ENCODE results near the gene HOXC10.

Gene HOXC10

DNA sequence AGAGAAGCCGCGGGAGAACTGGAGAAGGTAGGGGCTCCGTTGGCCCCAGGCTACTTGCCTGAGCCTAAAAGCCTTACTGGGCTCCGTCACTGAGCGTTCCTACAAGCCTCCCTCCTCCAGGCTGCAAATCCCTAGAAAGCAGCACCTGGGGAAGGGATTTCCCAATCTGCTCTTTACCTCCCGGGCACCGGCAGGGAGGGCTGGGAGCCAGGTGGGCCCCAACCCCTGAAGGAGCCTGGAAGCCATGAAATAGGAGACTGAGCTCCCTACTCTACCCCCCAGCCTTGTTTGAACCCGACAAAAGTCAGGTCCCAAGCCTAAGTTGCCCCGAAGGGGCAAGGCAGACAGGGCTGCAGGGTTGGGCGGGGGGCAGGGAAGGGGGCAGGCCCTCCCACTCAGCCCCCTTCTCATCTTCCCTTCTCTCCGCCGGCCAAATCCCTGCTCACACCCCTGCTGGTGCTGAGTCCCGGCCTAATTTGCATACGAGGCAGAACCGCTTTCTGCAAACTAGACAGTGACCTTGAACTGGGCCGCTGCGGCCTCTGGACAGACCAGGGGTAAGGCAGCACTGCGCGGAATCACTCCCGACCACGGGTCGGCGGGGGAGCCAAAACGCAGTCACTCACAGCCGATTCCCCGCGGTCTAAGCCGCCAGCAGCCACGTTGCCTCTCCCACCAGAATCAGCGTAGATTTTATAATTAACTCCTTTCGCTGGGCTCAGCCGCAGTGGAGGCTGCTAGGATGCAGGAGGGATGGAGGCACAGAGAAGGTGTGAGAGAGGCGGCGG lies 34.0 kb upstream of the HOXC10 start:
- DNase-seq (ENCODE audit: low read depth) = no peak

DNA sequence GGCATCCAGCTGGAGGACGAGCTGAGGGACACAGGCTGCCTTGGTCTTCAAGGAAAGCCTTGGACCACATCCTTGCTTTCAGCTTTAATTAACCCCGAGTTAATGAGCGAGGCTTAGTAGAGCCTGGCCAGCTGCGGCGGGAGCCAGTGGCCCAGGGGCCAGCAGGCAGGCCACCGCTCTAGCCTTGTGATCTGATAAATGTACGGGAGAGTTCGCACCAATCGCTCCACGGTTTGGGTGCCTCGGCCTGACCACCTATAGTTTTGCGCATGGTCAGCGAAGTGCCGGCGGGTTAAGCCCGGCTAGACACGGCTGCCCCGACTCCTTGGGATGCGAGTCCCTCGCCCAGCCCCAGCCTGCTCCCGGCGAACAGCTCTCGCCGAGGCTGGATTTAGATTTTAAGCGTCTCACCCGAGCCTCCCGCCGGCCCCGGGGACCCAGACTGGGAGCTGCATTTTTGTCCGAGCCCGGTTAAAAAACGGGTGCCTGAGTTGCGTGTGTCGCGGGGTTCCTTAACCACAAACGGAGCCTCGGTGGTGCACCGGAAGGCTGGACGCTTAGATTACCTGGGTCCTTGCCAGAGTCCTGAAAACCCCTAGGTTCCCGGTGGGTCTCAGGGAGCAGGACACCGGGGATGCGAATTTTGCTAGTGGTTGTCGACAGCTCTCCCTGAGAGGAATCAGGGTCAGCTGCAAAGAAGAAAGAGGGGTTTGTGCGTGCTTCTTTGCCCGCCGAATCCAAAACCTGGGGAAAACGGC lies 33.2 kb upstream of the HOXC10 start:
- no peak for DNase-seq (ENCODE audit: low read depth)

DNA sequence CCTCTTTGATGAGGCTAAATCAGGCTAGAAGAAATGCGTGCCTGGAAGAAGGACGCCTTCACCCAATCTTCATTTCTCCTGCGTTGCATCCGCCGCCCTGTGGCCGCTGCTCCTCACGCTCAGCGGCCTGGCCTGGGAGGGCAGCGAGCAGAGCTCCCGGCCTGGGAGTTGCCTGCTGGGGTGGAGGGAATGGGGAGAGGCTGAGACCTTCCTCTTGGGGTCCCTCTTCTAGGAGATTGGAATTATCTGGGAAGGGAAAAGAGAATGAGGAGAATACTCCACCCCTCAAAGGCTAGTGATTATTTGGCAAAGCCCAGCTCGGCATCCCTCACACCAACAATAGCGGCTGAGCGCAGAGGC lies 32.6 kb upstream of the HOXC10 start:
- peak; percentile 8 for DNase-seq (ENCODE audit: low read depth)

DNA sequence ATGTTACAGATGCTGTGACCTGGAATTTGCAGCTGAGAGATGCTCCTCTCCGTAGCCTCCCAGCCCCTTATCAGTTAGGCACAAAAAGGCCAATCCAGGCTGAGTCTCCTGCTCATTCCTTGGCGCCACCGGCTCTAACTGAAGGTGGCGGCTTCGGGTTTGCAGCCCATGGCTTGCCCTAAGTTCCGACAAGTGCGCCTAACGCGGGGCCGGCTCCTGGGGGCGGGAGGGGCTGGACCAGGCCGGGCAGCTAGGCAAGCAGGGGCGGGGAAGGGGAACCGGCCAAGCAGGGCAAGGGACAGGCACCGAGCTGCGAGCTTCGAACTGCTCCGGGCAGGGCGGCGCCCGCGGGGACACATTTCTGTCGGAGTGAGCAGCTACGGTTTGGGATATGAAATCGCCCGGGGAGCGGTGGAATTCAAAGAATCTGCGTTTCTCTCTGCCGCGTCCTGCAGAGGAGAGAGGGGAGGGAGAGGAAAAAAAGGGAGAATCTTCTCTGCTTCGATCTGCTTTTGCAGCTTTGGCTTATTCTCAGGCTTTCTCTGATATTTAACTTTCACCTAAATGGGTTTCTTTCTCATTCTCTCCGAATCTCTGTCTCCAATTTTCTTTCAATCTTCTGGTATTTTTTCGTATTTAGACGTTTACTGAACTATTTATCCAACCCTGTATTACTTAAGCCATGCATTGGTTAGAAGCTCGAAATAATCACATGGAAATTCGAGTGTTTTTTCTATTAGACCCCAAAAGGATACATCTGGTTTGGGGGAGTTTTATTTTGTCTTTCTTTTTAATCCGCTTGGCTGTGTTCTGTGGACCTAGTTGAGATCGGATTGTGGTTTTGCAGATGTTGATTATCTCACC lies 31.8 kb upstream of the HOXC10 start:
- no peak for DNase-seq (ENCODE audit: low read depth)

DNA sequence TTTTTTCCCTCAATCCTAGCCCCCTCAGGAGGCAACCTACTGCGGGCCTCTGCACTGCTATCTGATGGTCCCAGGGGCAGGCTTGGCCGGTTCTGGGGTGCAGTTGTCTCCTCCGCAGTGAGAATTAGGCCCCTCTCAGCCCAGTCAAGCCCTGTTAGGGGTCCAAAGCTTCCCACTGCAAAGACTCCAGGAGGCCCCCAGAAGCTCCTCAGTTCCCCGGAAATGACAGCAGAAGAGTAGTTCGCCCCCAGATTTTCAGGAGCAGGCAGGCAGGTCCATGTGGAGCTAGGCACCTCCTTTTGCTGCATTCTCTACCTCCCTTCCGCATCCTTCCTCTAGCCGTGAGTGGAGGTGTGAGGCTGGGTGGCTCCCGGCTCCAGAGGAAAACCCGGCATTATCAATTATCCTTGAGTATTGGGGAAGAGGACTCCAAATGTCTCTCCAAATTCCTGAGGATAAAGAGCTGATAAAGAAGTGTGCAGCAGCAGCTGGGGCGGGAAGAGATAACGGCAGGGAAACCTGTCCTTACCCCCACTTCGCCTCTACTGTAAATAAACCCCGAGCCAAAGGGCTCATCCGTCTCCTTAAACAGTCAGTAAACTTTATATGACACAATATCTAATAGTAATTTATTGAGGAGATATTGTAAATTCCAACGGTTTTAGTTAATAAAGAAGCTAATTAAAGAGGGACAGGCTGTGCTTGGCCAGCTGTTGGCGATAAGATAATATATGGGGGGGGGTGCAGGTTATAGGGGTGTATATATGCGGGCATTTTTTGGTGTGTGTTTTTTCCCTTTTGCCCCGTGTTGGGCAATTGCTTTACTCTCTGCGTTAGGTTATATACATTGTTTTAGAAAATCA lies 30.9 kb upstream of the HOXC10 start:
- DNase-seq (ENCODE audit: low read depth) = no peak

DNA sequence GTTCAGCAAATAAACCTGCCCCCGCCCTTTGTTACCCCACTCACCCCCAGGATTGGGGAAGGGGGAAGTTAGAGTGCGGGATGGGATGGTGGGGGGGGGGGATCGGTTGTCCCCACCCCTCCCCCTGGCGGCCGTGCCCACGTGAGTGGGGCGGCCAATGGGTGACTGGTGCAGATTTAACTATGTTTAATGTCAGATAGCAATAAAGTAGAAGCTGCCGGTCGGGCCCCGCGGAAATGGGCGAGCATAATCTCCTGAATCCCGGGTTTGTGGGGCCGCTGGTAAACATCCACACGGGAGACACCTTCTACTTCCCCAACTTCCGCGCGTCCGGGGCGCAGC lies 30.3 kb upstream of the HOXC10 start, which contains the start of gene HOXC12:
Gene HOXC12, plus strand, starts transcription at position 210 of the 342 bp plus-strand sequence. Its CDS starts 27 bp downstream, at position 237.
- no peak for DNase-seq (ENCODE audit: low read depth)

DNA sequence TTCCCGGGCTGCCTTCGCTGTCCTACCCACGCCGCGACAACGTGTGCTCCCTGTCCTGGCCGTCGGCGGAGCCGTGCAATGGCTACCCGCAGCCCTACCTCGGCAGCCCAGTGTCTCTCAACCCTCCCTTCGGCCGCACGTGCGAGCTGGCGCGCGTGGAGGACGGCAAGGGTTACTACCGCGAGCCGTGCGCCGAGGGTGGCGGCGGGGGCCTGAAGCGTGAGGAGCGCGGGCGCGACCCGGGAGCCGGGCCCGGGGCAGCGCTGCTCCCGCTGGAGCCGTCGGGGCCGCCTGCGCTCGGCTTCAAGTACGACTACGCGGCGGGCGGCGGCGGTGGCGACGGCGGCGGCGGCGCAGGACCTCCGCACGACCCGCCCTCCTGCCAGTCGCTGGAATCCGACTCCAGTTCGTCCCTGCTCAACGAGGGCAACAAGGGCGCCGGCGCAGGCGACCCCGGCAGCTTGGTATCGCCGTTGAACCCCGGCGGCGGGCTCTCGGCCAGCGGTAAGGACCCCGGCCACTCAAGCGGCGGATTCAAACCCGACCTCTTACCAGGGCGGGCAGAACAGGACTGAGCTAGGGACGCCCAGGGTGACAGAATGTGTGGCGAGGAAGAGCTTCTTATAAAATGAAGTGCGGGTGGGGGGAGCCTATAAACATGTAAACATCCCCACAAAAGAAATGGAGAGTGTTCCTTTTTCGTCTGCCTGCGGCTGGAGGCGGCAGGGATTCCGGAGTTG lies 29.7 kb upstream of the HOXC10 start:
- no peak for DNase-seq (ENCODE audit: low read depth)

DNA sequence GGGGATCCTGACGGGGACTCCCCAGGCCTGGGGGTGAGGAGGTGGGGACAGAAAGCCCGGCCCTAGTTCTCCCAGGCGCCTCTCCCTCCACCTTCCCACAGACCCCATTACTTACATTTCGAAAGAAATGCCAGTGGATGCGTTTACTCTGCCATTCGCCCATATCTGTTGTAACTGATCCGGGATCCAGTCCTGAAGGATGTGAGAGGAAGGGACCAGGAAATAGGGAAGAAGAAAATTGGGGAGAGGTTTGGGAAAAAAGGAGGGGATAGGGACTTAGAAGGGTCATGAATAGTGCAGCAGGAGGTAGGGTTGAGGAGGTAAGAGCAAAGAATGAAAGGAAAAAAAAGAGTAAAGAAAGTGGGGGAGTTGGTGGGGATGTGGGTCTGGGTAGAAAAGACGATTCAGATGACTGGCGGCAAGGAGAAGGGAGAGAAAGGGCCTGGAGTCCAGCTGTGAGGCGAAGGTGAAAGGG lies 29.1 kb upstream of the HOXC10 start:
- DNase-seq (ENCODE audit: low read depth) = no peak

DNA sequence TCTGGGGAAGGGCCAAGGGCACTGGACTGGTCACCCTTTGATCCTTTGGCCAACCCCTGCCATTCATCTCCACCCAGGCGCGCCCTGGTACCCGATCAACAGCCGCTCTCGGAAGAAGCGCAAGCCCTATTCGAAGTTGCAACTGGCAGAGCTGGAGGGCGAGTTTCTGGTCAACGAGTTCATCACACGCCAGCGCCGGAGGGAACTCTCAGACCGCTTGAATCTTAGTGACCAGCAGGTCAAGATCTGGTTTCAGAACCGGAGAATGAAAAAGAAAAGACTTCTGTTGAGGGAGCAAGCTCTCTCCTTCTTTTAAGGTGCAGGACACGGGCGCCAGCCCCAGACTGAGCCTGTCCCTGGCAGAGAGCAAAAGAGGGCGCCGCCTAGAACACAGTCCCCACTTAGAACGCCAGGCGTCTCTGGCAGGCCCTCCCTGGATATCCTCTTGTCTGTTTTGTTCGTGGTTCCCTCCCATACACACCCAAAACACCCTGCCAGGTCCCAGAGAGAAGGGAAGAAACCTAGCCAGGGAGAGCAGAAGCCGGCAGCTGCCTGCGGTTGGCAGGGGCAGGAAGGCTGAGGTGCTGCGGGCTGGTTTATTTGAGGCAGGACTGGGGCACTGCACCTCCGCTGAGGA lies 28.6 kb upstream of the HOXC10 start:
- no peak for DNase-seq (ENCODE audit: low read depth)

DNA sequence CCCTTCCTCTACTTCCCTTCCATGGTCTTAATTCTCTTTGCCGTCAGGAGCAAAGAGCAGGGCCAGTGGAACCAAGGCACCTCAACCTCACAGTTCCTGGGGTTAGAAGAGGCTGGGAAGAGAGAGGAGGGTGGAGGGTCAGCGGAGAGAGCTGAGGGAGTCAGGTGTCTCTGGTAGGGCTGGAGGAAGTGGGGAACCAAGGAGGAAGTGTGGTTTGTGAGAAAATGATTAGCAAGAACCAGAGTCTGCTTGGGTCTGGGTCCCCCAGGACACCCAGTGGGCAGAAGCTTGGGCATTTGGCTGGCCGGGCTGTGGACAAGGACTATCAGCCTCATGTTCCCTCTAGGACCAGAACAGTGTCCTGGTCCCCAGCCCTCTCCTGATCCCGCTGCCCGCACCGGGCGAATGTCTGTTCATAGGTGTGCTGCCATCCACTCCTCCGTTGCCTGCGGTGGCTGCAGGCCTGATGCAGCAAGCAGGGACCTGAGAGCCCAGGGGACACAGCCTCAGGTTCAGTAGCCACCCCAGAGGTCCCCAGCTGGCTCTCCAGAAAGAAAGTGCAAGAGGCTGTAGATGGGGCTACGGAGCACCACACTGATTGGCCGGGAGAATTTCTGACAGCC lies 27.9 kb upstream of the HOXC10 start:
- DNase-seq (ENCODE audit: low read depth) = no peak

DNA sequence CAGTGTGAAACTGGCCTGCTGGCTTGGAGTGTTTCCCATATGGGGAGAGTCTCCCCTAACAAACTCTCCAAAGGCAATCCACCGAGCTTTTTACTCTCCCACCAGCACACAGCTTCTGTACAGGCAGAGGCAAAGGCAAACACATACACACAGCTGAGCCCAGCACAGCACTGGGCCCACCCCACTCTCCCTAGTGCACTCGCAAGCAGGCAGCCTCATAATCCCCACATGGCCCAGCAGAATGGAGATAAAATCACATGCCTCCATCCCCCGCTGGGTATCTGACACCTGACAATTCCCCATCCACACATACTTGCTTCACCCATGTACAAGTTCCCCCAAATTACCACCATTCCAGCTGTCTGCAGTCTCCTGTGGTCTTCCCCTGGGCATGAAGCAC lies 26.8 kb upstream of the HOXC10 start:
- no peak for DNase-seq (ENCODE audit: low read depth)

DNA sequence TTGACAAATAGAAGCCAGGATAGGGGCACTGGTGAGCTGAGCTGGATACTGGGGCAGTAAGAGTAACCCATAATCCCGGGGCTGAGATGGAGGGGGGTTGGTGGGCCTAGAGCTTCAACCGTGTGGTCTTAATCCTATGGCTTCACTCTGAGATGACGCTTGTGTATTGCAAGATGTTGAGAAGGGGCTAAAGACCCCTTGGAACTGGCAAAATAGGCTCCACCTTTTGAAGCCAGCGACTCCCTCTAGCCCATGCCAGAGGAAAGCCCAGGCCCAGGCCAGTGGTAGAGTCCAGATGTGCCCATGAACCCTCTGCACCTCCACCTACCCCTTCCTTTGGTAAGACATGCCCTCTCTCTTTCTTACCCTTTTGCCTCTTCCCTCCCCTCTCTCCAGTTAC lies 25.6 kb upstream of the HOXC10 start:
- no peak for DNase-seq (ENCODE audit: low read depth)

DNA sequence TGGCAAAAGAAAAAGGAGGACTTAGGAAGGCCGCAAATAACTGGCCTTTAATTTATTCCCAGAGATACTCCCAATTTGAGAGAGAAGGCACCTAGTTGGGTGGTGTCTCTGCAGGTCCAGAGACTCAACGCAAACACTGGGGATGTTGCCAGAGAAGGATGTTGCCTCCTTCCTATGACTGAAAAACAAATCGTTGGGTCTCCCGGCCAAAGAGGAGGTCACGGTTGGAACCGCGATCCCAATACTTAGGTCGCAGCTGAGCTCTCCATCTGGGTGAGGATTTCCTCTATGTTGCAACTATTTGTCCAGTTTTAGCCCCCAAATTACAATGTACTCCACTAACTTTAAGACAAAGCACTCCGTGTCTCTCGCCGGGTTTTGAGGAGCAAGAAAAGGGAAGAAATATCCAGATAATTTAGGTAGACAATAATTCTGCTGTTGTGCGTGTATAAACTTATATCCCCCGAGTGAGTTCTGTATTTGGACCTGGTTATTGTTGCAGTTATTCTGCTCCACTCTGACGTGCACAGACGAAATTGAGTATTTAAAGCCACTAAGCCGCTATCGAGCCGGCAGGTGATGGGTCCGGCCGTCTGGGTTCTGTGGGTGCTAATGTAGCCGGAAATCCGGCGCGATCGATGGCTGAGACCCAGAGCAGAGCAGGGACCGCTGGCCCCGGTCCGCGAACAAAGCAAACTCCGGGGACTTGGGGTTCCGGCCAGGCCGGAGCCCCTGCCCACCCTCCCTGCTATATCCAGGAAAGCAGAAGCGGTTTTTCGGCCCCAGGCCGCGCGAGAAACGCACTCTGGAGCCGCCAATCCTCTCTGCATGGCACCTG lies 24.5 kb upstream of the HOXC10 start:
- DNase-seq (ENCODE audit: low read depth) = no peak

DNA sequence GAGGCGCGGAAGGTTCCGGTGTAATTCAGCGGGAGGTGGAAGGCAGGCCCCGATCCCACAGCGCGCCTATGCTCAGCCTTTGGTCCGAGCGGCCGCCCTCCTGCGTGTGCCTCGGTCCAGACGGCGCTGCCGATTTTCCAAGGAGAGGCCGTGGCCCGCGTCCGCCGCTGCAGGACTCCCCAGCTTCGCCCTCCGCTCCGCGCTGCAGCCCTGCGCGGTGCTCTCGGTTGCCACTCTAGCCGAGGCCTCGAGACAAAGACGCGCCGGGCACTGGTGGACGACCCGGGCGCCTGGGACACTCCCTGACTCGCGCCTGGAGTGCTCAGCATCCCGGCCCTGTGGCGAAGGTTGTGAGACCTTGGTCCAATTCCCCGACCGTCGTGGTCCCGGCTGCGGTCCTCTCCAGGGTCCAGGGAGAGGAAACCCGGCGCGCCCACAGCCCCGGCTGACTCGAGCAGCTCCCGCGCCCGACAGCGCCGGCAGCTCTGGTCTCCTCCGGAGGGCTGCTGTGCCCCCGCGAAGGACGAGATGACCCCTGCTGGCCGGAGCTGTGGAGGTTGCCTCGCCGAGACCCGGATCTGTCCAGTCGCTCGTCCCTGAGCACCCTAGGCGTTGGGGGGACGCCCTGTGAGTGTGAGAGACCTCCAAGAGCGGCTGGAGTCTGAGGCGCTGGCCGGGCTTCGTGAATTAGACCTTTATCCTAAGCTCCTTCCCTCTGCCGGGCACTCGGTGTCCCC lies 23.8 kb upstream of the HOXC10 start:
- DNase-seq (ENCODE audit: low read depth) = no peak

DNA sequence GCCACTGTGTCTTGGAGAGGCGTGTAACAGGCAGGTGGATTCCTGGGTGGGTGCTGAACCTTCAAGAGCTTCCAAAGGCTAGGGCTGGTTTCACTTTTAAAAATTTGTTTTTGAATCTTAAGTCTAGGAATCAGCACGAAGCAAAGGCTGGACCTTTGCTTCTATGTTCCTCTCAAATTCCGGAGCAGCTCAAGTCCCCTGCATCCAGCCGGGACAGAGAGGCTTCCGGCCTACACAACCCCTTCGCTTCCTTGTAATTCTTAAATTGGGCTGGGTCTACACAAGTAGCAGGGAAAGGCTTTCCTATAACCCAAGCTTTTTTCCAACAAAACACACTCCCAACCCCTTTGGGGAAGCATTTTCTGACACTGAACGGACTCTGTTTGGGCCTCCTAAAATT lies 21.9 kb upstream of the HOXC10 start:
- DNase-seq (ENCODE audit: low read depth) = no peak

DNA sequence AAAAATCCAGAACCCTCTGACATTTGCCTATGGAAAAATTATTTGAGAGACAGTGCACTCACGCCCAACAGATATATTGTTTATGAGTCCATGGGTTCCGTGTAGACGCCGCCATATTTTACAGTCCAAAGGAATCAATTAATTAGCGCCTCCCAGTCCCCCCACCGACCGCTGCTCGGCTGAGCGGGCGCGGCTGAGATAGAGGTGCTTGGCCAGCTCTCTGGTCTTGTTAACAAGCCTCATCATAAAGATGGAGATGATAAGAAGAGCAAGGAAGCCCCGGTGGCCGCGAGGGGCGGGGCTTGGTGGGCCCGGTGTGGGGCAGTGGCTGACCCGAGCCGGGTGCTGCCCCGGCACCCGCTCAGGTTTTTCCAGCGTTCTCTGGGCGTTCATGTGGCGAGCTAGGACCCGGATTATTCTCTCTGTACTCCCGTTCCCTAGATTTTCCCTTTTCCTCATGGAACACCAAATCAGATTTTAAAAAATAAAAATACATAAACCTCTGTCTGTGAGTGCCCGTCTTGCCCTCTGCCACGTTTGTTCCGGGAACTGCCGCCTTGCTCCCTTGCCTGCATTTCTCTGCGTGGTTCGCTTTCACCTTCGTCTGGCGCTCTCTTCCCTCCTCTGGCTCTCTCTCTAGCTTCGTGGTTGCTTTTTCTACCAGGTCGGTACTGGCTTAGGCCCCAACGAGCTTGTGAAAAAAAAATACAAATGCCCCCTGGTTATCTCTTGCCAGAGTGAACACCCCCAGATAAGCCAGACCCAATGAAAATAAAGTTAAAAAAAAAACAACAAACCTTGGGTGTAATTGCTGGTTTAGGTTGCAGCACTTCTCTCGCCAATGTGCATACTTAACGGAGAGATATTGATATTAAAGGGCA lies 21.3 kb upstream of the HOXC10 start:
- DNase-seq (ENCODE audit: low read depth) = no peak

DNA sequence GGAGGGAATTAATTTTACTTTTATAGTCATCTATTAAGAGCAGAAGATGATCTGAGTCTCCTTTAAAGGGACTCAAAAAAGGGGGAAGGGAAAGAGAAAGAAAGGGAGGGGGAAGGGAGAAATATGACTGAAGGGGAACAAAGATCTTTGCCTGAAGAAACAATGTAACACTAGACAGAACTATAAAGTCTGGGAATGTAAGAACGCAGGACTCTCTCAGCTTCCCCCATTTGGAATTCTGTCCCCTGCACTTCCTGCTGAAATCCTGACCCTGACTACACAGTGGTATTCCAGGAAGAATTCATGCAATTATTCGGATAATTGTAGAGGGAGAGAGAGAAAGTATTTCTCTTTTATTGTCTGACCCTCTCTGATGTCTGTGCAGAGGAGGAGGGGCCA lies 20.6 kb upstream of the HOXC10 start:
- DNase-seq (ENCODE audit: low read depth) = no peak
